Measurements from ENCODE around the gene CA6.
"Not testable (repeated sequence)": the region's sequence is repeated elsewhere in the genome, so short reads cannot be mapped to it uniquely, and the experiment has no call there.

The CA6 gene

GRCh38 chr1:8976338-8976737 lies 30.7 kb downstream of the CA6 start:
- no peak for DNase-seq

DNA sequence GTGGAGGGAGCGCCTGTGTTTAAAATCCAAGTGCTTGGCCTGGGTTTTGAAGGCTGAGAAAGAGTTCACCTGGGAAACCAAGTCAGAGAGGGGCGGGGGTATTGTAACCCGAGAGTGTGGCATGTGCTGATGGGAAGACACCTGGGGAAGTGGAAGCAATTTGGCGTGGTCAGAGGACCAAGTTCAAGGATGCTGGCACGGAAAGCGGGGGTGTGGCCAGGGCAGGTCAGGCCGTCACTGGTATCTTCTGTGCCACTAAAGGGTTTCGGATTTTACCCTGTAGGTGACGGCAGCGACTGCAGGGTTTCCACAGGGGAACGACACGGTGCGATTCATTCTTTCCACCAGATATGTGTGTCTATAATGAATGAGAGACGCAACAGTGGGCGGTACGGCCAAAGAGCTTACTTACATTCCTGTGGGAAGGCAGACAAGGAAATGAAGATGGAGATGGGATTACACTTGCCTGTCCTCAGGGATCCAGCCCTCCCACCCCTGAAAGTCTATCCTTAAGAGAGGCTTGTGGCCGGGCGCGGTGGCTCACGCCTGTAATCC lies 31.3 kb downstream of the CA6 start:
- no peak for DNase-seq

GRCh38 chr1:8980656-8981055 lies 35.0 kb downstream of the CA6 start:
- DNase-seq: no peak

DNA sequence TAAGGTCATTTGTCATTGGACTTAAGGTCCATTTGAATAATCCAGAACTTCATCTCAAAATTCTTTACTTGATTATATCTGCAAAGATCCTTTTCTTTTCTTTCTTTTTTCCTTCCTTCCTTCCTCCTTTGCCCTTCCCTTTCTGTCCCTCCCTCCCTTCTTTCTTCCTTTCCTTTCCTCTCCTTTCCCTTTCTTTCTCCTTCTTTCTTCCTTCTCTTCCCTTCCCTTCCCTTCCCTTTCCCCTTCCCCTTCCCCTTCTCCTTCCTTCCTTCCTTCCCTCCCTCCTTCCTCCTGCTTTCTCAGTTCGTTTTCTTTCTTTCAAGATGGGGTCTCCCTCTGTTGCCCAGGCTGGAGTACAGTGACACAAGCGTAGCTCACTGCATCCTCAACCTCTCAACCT lies 35.5 kb downstream of the CA6 start:
- no peak for DNase-seq

DNA sequence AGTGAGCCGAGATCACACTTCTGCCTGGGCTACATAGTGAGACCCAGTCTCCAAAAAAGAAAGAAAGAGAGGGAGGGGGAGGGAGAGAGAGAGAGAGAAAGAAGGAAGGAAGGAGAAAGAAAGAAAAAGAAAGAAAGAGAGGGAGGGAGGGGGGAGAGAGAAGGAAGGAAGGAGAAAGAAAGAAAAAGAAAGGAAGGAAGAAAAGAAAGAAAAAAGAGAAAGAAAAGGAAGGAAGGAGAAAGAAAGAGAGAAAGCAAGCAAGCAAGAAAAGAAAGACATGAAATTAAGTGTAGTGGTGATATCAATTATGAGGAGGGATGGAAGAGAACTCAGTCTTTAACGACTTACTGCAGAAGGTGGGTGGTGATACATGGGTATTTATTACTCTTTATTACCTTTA lies 38.5 kb downstream of the CA6 start:
- DNase-seq: no peak

DNA sequence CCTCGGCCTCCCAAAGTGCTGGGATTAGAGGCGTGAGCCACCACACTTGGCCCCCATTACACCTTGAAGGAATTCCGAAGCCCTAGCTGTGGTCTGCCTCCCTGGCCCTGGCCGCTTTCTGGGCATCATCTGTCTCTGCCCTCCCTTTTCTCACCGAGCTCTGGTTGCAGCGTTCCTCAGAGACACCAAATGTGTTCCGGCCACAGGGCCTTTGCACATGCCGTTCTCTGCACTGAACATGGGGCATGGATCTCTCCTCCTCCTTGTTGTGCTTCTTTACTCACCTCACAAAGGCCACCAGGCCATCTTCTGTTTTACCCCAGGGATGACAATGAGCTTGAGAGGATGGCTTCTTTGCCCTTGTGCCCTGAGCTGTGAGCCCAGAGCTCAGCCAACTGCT lies 39.3 kb downstream of the CA6 start:
- no peak for DNase-seq

- peak; percentile 2 to 51 for DNase-seq
These were observed 40.5 kb downstream of the CA6 start for GRCh38 chr1:8985915-8986813.

GRCh38 chr1:8986814-8987190 lies 41.1 kb downstream of the CA6 start:
- no peak for DNase-seq

GRCh38 chr1:8987881-8988617 lies 42.4 kb downstream of the CA6 start:
- peak in 1 of 2 experiments; percentile 7 for DNase-seq

DNA sequence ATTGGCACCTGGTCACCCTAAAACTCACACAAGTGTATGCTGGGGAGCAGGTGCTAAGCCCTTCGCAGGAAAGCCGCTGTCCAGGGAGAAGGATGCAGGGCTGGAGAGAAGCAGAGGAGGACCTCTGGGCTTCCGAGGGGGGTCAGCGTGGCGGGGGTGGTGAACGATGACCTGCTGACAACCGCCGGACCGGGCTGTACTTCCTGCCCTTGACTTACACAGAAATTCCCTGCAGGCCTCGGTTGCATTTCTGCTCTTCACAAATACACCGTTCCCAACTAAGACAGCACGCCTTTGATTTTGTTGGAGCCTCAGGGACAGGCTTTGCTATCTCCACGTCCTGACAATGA lies 42.9 kb downstream of the CA6 start:
- DNase-seq: no peak

- DNase-seq: no peak
These were observed 43.4 kb downstream of the CA6 start for GRCh38 chr1:8989061-8989460.

DNA sequence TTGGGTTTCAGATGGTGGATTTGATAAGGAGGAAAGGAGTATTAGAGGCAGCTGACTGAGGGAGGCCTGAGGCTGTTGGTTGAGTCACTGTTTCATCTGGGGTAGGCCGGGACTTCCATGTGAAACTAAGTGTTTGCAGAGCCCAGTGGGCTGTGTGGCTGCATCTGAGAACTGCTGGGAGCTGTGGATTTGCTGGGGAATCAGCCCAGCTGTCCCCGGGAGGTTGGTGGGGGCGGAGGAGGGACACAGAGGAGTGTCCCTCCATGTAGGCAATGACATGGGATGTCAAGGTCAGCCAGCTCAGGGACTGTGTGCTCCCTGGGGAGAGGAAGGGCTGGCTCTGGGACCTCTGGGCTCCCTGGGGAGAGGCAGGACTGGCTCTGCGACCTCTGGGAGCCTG lies 44.2 kb downstream of the CA6 start:
- DNase-seq: no peak

DNA sequence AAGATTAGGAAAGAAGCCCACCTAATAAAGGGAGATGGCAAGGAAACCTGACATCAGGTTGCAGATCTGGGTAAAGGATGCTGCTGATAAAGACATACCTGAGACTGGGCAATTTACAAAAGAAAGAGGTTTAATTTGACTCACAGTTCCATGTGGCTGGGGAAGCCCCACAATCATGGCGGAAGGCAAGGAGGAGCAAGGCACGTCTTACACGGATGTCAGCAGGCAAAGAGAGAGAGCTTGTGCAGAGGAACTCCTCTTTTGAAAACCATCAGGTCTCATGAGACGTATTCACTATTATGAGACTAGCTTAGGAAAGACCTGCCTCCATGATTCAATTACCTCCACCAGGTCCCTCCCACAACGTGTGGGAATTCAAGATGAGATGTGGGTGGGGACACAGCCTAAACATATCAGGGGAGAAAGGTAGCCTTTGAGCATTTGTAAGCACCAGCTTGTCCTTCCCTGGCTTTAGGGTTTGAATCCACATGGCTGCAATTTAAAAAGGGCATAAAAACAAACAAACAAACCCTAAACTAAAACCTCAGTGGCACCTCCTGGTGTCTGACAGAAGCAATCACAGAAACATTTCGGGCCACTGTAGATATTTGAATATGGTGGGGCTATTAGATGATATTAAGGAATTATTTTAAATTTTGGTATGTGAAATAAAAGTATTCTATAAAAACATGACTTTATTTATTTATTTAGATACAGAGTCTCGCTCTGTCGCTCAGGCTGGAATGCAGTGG lies 47.4 kb downstream of the CA6 start:
- DNase-seq: no peak

- DNase-seq: not testable (repeated sequence)
These were observed 48.5 kb downstream of the CA6 start for GRCh38 chr1:8993962-8994675.

DNA sequence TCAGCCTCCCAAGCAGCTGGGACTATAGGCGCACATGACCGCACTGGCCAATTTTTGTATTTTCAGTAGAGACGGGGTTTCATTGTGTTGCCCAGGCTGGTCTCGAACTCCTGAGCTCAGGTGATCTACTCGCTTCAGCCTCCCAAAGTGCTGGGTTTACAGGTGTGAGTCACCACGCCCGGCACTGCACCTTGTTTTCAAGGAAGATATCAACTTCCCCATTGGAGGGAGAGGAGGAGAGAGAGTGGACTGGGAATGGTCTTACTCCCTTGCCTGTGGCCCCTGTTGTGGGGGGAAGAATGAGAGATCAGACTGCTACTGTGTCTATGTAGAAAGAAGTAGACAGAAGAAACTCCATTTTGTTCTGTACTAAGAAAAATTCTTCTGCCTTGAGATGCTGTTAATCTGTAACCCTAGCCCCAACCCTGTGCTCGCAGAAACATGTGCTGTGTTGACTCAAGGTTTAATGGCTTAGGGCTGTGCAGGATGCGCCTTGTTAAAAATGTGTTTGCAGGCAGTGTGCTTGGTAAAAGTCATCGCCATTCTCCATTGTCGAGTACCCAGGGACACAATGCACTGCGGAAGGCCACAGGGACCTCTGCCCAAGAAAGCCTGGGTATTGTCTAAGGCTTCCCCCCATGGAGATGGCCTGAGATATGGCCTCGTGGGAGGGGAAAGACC lies 56.0 kb downstream of the CA6 start:
- not testable (repeated sequence) for DNase-seq

DNA sequence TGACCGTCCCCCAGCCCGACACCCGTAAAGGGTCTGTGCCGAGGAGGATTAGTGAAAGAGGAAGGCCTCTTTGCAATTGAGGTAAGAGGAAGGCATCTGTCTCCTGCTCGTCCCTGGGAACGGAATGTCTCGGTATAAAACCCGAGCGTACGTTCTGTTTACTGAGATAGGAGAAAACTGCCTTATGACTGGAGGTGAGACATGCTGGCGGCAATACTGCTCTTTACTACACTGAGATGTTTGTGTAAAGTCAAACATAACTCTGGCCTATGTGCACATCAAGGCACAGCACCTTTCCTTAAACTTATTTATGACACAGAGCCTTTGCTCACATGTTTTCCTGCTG lies 56.5 kb downstream of the CA6 start:
- DNase-seq: not testable (repeated sequence)

- DNase-seq: no peak
These were observed 58.5 kb downstream of the CA6 start for GRCh38 chr1:9004031-9004699.

GRCh38 chr1:9004700-9005394 lies 59.2 kb downstream of the CA6 start:
- DNase-seq: peak; percentile 60 to 74

DNA sequence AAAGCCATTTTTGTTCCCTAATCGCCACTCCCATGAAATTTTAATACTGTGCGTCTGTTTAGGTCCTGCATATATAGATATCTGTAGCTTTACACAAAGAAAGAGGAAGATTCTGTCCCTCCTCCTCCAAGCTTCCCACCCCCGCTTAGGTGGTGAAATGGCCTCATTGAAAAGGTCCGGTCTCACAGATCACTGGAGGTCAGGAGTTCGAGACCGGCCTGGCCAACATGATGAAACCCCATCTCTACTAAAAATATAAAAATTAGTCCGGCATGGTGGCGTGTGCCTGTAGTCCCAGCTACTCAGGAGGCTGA lies 59.7 kb downstream of the CA6 start:
- no peak for DNase-seq

DNA sequence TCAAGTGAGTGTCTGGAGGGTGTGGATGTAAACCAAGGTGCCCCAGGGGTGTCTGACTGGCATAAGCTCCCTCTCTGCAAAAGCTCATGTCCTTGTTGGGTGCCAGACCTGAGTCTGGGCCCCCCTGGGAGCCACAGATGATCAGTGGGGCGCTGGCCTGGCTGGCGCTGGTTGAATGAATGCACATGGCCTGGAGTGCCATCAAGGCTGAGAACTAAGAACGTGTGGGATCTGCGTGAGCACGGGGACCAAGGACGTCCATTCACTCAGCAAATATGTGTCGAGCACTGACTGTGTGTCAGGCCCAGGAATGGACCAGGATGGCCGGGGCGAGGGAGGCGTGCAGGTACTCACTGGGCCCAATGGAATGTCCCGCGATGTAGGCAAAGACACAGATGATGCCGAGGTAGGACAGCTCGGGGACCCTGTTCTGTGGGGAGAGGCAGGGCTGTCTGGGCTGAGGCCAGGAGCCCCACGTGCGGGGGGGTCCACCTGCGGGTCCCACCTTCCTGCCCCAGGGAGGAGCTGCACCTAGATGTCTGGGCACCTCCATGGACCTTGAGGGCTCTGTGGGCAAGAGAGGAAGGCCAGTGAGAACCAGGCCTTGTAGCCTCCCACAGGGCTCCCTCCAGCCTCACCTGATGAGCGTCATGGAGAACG lies 61.4 kb downstream of the CA6 start:
- no peak for DNase-seq

DNA sequence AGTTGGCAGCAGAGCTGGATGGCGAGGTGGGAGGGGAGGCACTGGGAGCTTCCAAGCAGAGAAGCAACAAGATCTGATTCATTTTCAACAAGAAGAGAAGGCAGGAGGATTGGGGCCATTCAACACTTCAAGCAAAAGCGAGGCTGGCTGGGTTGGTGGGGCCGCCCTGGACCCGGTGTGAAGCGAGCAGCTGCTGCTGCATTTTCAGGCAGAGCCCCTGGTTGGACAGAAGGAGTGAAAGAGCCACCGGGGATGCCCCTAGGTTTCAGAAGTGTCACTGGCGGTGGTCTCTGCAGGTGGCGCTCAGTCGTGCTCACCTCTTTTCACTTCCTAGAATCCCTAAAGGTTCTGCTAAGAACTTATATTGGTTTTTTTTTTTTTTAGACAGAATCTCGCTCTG lies 62.6 kb downstream of the CA6 start:
- DNase-seq: no peak
